Measurements from ENCODE around the gene KERA. TPM values are rescaled to one million over a fixed set of nuclear protein-coding genes. Genes with fewer than 3 reads are reported as not detected.
"Not testable (repeated sequence)": the region's sequence is repeated elsewhere in the genome, so short reads cannot be mapped to it uniquely, and the experiment has no call there.

The KERA gene
- total RNA-seq, 2 donors from 2014 or later, result not detected

DNA sequence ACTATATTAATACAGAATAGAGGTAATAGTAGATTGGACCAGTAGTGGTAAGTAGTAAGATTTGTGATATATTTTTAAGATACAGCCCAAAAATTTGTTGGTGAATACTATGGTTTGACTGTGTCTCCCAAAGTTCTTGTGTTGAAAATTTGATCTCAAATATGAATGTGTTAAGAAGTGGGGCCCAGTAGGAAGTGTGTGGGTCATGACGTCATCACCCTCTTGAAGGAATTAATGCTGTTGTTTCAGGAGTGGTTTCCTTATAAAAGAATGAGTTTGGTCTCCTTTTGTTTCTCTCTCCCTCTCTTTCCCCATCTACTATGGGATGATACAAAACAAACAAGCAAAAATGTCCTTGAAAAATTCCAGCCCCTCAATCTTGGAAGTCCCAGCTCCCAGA lies 37.1 kb upstream of the KERA start:
- DNase-seq (ENCODE audit: low spot score), result no peak
- Histone ChIP-seq H3K27me3 (no peaks in the 10 kb centered on the region), H3K9me3 (peaks cover 0 to 12% of the 10 kb centered on the region in 2 donors), H3K36me3 (no peaks in the 10 kb centered on the region), H3K4me3 (no peak overlapping the region), H3K27ac (no peak overlapping the region), H3K4me1 (no peaks in the 10 kb centered on the region)
- TF ChIP-seq, protein P1, sequence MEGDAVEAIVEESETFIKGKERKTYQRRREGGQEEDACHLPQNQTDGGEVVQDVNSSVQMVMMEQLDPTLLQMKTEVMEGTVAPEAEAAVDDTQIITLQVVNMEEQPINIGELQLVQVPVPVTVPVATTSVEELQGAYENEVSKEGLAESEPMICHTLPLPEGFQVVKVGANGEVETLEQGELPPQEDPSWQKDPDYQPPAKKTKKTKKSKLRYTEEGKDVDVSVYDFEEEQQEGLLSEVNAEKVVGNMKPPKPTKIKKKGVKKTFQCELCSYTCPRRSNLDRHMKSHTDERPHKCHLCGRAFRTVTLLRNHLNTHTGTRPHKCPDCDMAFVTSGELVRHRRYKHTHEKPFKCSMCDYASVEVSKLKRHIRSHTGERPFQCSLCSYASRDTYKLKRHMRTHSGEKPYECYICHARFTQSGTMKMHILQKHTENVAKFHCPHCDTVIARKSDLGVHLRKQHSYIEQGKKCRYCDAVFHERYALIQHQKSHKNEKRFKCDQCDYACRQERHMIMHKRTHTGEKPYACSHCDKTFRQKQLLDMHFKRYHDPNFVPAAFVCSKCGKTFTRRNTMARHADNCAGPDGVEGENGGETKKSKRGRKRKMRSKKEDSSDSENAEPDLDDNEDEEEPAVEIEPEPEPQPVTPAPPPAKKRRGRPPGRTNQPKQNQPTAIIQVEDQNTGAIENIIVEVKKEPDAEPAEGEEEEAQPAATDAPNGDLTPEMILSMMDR (IDR thresholded peaks at IDR 0.05), result no peak

DNA sequence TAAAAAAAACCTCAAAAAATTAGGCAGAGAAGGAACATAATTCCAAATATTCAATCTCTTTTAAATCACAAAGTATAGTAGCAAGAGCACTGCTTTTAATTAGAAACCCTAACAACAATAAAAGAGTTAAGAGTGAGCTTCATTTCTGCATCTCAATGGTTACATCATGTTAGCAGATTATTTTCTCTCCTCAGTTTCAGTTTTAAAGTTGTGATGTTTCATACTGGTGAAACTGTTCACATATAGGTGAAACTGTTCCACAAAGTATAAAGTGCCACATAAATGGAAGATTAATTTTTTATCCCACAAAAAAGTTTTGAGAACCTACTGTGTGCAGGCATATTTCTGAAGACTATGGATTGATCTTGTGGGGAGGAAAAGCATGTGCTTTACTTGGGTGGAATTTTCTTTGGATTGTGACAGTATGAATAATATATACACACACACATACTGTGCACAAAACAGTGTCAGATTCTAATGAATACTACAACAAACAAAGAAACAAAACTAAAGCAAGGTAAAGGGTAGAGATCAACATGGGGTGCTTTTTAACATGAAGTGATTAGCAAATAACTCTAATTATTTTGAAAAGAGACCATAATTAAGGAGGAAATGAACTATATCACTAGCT lies 36.3 kb upstream of the KERA start:
- peaks cover 0 to 18% of the 10 kb centered on the region in 2 donors for H3K9me3 ChIP-seq
- H3K27ac ChIP-seq, result no peak overlapping the region
- no peaks in the 10 kb centered on the region for H3K27me3 ChIP-seq
- H3K4me3 ChIP-seq, result no peak overlapping the region
- no peaks in the 10 kb centered on the region for H3K4me1 ChIP-seq
- no peaks in the 10 kb centered on the region for H3K36me3 ChIP-seq
- no peak for DNase-seq (ENCODE audit: low spot score)
- TF ChIP-seq, protein P1 (IDR thresholded peaks at IDR 0.05), result no peak

DNA sequence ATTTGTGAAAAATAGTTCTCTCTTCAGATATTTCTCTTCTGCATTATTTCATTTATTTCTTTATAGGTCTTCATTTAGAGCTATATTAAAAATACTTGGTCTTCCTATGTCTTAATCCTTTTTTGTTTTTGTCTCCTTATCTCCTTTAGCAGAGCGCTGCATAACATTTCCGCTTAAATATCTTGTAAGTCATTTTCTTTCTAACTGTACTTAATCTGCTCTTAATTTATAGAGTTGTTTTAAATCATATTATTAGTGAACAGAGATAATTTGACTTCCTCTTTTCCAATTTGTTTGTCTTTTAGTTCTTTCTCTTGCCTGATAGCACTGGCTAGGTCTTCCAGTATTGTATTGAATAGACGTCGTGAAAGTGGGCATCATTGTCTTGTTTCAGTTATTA lies 35.5 kb upstream of the KERA start:
- no peak for DNase-seq (ENCODE audit: low spot score)
- Histone ChIP-seq H3K4me1 (no peaks in the 10 kb centered on the region), H3K9me3 (peaks cover 0 to 25% of the 10 kb centered on the region in 2 donors), H3K4me3 (no peak overlapping the region), H3K27ac (no peak overlapping the region), H3K27me3 (no peaks in the 10 kb centered on the region), H3K36me3 (no peaks in the 10 kb centered on the region)
- TF ChIP-seq, protein P1 (IDR thresholded peaks at IDR 0.05), result no peak

DNA sequence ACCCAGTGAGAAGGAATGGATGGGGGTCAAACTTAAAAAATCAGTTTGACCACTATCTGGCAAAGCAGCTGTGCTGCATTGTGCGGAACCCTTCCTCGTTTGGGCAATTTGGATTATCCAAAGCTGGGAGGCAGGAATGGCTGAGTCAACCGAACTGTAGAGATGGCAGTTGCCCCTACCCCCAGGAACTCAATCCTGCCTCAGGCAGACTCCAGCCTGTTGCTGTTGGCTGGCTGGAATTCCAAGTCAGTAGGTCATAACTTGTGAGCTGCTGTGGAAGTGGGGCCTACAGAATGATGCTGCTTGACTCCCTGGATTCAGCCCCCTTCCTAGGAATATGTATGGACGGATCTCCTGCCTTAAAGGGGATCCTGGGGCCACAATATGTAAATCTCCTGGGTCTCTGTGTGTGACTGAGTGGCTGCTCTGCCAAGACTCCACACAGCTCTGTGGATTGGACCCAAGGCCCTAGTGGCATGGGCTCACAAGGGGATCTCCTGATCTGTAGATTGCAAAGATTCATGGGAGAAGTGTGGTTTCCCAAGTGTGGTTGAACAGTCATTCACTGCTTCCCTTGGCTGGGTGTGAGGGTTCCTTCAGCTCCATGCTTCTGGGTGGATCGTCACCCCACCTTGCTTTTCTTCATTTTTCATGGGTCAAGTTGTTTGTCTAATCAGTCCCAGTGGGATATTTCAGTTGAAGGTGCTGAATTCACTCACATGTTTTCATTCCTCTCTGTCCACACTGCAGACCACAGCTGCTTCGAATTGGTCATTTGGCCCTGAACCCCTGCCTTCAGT lies 34.3 kb upstream of the KERA start:
- Histone ChIP-seq H3K27me3 (no peaks in the 10 kb centered on the region), H3K36me3 (no peaks in the 10 kb centered on the region), H3K27ac (no peak overlapping the region), H3K4me3 (no peak overlapping the region), H3K9me3 (peaks cover 0 to 25% of the 10 kb centered on the region in 2 donors), H3K4me1 (no peaks in the 10 kb centered on the region)
- no peak for DNase-seq (ENCODE audit: low spot score)
- TF ChIP-seq, protein P1 (IDR thresholded peaks at IDR 0.05), result no peak

DNA sequence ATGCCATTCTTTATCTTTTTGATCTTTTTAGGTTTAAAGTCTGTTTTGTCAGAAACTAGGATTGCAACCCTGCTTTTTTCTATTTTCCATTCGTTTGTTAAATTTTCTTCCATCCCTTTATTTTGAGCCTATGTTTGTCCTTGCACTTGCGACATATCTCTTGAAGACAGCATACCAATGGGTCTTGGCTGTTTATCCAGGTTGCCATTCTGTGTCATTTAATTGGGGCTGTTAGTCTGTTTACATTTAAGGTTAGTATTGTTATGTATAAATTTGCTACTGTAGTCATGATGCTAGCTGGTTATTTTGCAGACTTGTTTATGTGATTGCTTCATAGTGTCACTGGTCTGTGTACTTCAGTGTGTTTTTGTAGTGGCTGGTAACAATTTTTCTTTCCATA lies 32.1 kb upstream of the KERA start:
- not testable (repeated sequence) for H3K36me3 ChIP-seq; DNase-seq (ENCODE audit: low spot score); H3K4me3 ChIP-seq; H3K4me1 ChIP-seq; H3K27ac ChIP-seq; H3K27me3 ChIP-seq
- H3K9me3 ChIP-seq, result peaks cover 0 to 25% of the 10 kb centered on the region in 2 donors

DNA sequence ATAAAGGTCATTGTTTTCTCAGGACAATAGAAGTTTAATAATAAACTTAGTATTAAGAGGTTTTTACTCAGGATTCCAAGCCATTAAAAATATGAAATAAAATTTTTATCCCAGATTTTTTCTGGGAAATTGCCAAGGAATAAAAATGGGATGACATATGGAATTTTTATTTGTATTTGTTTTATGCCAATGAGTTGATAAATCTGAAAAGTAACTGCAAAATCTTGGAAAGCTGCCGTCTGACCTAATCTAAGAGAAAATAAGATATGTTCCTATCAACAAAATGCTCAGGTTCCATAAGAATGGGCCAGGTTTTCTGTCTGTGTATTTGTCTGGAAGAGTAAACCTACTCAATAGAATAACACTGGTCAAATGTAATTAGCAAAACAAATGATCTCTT lies 22.2 kb upstream of the KERA start:
- H3K27ac ChIP-seq, result no peak overlapping the region
- DNase-seq (ENCODE audit: low spot score), result no peak
- H3K9me3 ChIP-seq, result no peaks in the 10 kb centered on the region
- H3K4me1 ChIP-seq, result no peaks in the 10 kb centered on the region
- H3K36me3 ChIP-seq, result no peaks in the 10 kb centered on the region
- no peak overlapping the region for H3K4me3 ChIP-seq
- TF ChIP-seq, protein P1 (IDR thresholded peaks at IDR 0.05), result no peak
- no peaks in the 10 kb centered on the region for H3K27me3 ChIP-seq

Measured in right atrium auricular region (tissue), 2 donors.